GM19324 (cell line): Measurements from ENCODE around the gene PHACTR3.

Source experiments
- ATAC-seq: cut with Tn5 transposase; IDR thresholded peaks from one replicate; pipeline ENCODE4 v1.9.1; 2021; ENCODE audit warnings: mild to moderate bottlenecking, moderate library complexity; ENCODE audit not compliant: unreplicated experiment, low FRiP score

The PHACTR3 gene

DNA sequence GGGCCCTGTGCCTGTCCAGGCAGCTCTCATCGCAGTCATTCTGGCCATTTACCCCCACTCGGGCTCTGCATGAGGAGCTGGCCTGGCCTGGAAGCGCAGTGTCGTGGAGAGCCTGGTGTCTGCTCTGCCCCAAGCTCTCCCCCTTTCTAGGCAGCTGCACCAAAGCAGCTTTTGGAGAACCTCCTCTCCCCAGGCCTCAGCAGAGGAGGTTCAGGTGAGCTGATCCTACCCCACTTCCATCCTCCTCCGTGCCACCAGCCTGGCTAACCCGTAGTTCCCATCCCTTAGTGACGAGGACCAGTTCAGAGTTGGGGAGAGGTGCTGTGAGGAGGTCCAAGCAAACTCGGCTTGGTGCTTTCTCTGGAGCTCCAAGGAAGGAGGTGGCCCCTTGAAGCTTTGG, 30.5 kb upstream of the PHACTR3 start:
- no peak for ATAC-seq

GRCh38 chr20:59574308-59574707, 30.0 kb upstream of the PHACTR3 start:
- ATAC-seq: no peak

GRCh38 chr20:59575216-59575615, 29.1 kb upstream of the PHACTR3 start:
- no peak for ATAC-seq

DNA sequence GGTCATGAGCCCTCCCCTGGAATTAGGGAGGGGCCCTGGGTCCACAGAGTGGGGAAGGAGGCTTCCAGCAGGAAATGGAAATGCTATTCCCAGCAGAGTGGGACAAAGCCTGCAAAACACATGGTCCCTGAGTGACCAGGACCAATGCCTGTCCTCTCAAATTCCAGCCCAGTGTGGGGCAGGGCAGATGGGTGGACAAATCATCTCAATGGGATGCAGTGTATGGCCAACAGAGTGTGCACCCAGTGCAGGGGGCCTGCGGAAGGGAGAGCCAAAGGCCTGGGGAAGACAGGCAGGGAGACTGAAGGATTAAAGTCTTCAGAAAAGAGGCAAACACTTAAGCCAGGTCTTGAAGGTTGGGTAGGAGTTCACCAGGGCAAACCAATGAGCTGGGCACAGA, 28.7 kb upstream of the PHACTR3 start:
- no peak for ATAC-seq

GRCh38 chr20:59576216-59576953, 28.0 kb upstream of the PHACTR3 start:
- no peak for ATAC-seq

- no peak for ATAC-seq
These were observed 27.1 kb upstream of the PHACTR3 start for GRCh38 chr20:59577037-59577808.

DNA sequence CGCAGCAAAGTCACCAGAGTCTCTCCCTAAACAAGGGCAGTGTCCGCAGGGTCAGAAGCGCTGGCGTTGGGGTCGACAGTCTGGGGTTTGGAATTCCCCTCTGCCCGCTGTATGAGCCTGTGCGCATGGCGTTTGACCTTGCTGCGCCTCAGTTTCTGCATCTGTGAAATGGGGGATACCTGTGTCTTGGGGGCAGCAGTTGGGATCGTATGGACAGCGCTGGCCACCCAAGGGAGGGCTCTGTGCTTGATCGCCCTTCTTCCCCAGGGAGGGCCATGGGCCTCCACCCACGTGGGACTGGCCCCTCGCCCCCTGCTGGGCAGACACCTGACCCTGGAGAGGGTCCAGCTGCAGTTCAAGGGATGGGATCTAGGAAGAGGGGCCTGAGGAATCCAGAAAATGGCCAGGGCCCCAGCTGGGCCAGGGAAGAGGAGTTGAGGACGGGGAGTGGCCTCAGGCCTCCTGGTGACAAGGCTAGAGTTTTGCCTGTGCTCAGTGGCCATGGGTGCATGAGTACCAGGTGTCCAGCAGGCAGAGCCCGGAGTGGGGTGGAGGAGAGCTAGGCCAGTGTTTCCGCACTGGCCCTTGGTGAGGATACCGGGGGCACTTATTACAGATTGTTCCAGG, 26.4 kb upstream of the PHACTR3 start:
- no peak for ATAC-seq

DNA sequence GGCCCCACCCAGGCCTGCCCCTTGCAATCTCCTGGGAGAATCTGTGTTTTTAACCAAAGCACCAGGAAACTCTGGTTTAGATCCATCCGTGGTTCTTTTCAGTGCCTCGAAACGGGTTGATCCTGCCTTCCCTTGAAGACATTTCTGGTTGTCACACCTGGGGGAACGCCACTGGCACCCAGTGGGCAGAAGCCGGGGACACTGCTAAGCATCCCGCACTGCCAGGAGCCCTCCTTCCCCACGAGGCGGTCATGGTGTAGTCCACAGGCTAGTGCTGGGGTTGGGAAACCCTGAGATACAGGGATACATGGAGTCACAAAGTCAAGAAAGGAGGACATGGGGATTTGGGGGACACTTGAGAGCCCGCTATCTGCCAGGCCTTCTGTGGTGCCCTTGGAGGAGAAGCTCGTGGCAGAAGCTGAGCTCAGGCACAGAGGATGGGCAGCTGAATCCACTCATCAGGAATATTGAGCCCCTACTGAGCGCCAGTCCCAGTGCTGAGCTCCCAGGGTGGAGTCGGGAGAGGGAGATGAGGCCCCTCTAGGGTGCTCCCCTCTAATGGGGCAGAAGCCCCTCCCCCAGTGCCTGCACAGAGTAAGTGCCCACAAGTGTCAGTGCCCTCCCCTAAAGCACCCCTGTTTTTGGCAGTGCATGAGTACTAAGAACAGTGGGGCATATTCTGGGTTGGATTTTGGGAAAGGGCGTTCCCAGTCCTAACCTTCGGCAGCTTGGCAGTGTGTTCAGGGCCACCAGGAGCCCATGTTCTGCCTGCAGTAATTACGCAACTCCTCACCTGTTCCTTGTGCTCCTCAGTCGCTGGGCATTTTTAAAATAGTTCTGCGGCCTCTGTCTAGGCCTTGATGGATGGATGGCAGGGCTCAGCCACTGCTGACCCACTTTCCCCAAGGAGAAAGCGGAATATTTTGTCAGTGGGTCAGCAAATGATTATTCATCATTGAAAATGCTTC, 25.6 kb upstream of the PHACTR3 start:
- no peak for ATAC-seq

GRCh38 chr20:59579404-59580145, 24.8 kb upstream of the PHACTR3 start:
- ATAC-seq: no peak

- ATAC-seq: no peak
These were observed 24.0 kb upstream of the PHACTR3 start for GRCh38 chr20:59580146-59580946.

DNA sequence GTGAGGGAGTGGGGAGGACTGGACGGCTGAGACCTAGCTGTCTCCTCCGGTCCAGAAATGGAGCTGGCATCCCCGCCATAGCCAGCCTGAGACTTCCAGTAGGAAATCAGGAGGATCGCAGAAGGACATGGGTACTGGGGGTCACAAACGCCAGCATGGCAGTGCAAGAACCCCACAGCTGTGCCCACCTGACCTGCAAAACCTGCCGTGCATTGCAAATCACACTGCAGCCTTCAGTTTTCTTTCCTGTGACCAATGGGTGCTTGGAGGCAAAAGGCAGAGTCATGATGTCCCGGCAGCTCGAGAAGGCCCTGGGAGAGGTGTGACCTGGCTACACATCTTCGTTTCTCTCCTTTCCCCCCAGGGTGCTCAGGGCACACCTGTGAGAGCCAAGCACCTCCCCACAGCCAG, 23.3 kb upstream of the PHACTR3 start:
- no peak for ATAC-seq

- ATAC-seq: no peak
These were observed 22.2 kb upstream of the PHACTR3 start for GRCh38 chr20:59581993-59582679.

- no peak for ATAC-seq
These were observed 20.7 kb upstream of the PHACTR3 start for GRCh38 chr20:59583428-59584277.

- ATAC-seq: no peak
These were observed 19.9 kb upstream of the PHACTR3 start for GRCh38 chr20:59584278-59584925.

DNA sequence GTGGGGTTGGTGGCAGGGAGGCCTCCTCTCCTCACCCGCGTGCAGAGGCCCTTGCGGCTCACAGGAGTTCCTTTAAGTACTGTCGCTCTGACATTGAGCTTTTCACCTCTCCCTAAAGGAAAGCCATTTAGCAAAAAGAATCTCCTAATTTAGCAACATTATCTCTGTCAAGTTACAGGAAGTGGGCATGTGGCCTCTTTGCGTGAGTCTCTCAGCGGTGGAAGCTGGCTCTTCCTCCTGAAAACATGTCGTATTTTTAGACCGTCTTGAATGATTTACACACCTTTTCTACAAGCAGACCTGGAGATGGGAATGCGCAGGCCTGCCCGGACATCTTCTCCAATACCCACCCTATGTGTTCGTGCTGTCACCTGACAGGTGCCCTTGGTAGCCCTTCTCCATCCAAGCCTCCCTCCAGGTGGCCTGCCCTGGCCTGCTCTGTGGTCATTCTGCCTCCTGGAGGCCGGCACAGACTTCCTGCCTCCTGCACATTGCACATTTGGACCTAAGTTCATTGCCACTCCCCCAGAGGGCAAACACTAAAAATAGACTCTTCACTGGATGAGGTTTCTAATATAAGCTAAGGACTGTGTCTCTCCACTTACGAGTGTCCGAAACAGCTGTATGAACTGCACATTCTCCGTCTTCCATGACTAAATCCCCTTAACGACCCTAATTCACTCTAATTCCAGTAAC, 18.5 kb upstream of the PHACTR3 start:
- ATAC-seq: no peak

GRCh38 chr20:59586613-59587012, 17.7 kb upstream of the PHACTR3 start:
- ATAC-seq: no peak
